Measurements from ENCODE around the gene CELF2.

The CELF2 gene

GRCh38 chr10:11328264-11329061 lies 310.8 kb downstream of the CELF2 start:
- no peak overlapping the region for H3K4me3 ChIP-seq (ENCODE audit: control insufficient read depth, low read depth, low read length)
- TF ChIP-seq CTCF (conservative IDR thresholded peaks at IDR 0.05; ENCODE audit: control insufficient read depth, insufficient read depth, low read depth, low read length): no peak
- no peak for DNase-seq (ENCODE audit: low read depth)

GRCh38 chr10:11329062-11329673 lies 311.5 kb downstream of the CELF2 start:
- TF ChIP-seq CTCF (conservative IDR thresholded peaks at IDR 0.05; ENCODE audit: control insufficient read depth, insufficient read depth, low read depth, low read length): no peak
- no peak overlapping the region for H3K4me3 ChIP-seq (ENCODE audit: control insufficient read depth, low read depth, low read length)
- DNase-seq (ENCODE audit: low read depth): no peak

GRCh38 chr10:11330383-11331045 lies 312.8 kb downstream of the CELF2 start:
- H3K4me3 ChIP-seq (ENCODE audit: control insufficient read depth, low read depth, low read length): no peak overlapping the region
- DNase-seq (ENCODE audit: low read depth): peak; percentile 45
- no peak for TF ChIP-seq CTCF (conservative IDR thresholded peaks at IDR 0.05; ENCODE audit: control insufficient read depth, insufficient read depth, low read depth, low read length)

GRCh38 chr10:11331046-11331577 lies 313.4 kb downstream of the CELF2 start:
- DNase-seq (ENCODE audit: low read depth): no peak

GRCh38 chr10:11331726-11332125 lies 314.1 kb downstream of the CELF2 start:
- H3K4me3 ChIP-seq (ENCODE audit: control insufficient read depth, low read depth, low read length): no peak overlapping the region
- DNase-seq (ENCODE audit: low read depth): peak; percentile 69
- TF ChIP-seq CTCF (conservative IDR thresholded peaks at IDR 0.05; ENCODE audit: control insufficient read depth, insufficient read depth, low read depth, low read length): no peak

More at GRCh38 chr10:11331046-11331577, 313.4 kb downstream of the CELF2 start:
- H3K4me3 ChIP-seq (ENCODE audit: control insufficient read depth, low read depth, low read length): no peak overlapping the region
- TF ChIP-seq CTCF (conservative IDR thresholded peaks at IDR 0.05; ENCODE audit: control insufficient read depth, insufficient read depth, low read depth, low read length): no peak

GRCh38 chr10:11332846-11333245 lies 315.2 kb downstream of the CELF2 start:
- no peak overlapping the region for H3K4me3 ChIP-seq (ENCODE audit: control insufficient read depth, low read depth, low read length)
- no peak for DNase-seq (ENCODE audit: low read depth)
- no peak for TF ChIP-seq CTCF (conservative IDR thresholded peaks at IDR 0.05; ENCODE audit: control insufficient read depth, insufficient read depth, low read depth, low read length)

All from fibroblast of mammary gland (primary cell).